HEK293 (cell line): ENCODE data around the gene FDCSP.

Experiments used
- KLF16 ChIP-seq: fragments of 450-650 bp; formaldehyde crosslinking; IDR thresholded peaks from 2 replicates; pipeline ENCODE4 v1.5.1; 2017; ENCODE audit warnings: missing biosample characterization, missing genetic modification characterization
- ZBTB1 ChIP-seq: fragments of 450-650 bp; formaldehyde crosslinking; IDR thresholded peaks from 2 replicates; pipeline ENCODE4 v1.5.1; 2016; ENCODE audit warnings: missing biosample characterization, missing genetic modification characterization
- ZNF121 ChIP-seq: fragments of 450-650 bp; formaldehyde crosslinking; IDR thresholded peaks from 2 replicates; pipeline ENCODE4 v1.5.1; 2016; ENCODE audit warnings: missing biosample characterization, missing genetic modification characterization
- ZNF274 ChIP-seq, 2 experiments: fragments of 200-500 bp in 1 of 2; fragments of 450-650 bp in 1 of 2; sonication (Bioruptor generic) in 1 of 2; formaldehyde crosslinking in 1 of 2; IDR thresholded peaks; 2 replicates each; pipeline versions ENCODE4 v1.5.1 to v1.6.1; 2014 to 2016; ENCODE audit warnings: borderline replicate concordance in 1 of 2, inconsistent platforms in 1 of 2, low read length in 1 of 2, missing biosample characterization in 1 of 2, missing genetic modification characterization in 1 of 2
- ZNF311 ChIP-seq: fragments of 450-650 bp; formaldehyde crosslinking; IDR thresholded peaks from 2 replicates; pipeline ENCODE4 v1.5.1; 2017; ENCODE audit warnings: missing biosample characterization, missing genetic modification characterization, borderline replicate concordance
- ZNF571 ChIP-seq: fragments of 450-650 bp; formaldehyde crosslinking; IDR thresholded peaks from 2 replicates; pipeline ENCODE4 v1.5.0; 2017; ENCODE audit warnings: missing biosample characterization, missing genetic modification characterization
- ZNF701 ChIP-seq: fragments of 450-650 bp; formaldehyde crosslinking; IDR thresholded peaks from 2 replicates; pipeline ENCODE4 v1.5.1; 2016; ENCODE audit warnings: missing biosample characterization, missing genetic modification characterization
- TF ChIP-seq, protein P1 (sequence below): fragments of 450-650 bp; formaldehyde crosslinking; IDR thresholded peaks from 2 replicates; pipeline ENCODE4 v1.5.1; 2016; ENCODE audit warnings: missing biosample characterization, missing genetic modification characterization

DNA sequence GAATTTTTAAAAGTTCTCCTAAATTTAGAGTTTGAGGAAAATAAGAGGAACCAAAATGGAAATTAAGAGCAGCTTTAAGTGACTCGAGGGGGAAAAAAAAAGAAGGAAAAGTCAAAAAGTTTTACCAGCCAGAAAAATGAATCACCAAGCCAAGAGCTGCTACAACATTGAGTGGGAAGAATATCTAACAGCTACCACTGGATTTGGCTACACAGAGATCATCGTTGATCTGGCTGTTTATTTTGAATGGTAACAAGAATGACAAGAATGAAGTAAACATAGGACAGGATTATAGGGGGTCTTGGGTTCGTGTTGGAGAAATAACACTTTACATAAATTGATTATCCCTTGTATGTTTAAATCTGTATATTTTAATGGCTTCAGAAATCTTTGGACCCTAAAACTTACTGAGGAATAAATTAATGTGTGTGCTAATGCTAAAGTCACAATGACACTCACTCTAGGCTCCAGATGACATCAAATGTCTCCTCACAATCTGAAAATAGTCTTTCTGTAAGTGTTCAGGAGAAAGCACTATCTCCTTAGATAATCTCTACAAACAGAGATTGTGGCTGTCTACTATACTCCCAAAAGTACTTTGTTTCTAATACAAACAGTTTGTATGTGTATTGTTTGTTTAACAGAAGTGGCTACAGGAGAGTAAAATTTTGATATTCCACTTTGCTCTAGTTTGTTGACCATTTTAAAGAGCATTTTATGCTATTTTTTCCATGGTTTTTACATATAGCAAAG, 13.4 kb downstream of the FDCSP start:
- TF ChIP-seq, protein P1, sequence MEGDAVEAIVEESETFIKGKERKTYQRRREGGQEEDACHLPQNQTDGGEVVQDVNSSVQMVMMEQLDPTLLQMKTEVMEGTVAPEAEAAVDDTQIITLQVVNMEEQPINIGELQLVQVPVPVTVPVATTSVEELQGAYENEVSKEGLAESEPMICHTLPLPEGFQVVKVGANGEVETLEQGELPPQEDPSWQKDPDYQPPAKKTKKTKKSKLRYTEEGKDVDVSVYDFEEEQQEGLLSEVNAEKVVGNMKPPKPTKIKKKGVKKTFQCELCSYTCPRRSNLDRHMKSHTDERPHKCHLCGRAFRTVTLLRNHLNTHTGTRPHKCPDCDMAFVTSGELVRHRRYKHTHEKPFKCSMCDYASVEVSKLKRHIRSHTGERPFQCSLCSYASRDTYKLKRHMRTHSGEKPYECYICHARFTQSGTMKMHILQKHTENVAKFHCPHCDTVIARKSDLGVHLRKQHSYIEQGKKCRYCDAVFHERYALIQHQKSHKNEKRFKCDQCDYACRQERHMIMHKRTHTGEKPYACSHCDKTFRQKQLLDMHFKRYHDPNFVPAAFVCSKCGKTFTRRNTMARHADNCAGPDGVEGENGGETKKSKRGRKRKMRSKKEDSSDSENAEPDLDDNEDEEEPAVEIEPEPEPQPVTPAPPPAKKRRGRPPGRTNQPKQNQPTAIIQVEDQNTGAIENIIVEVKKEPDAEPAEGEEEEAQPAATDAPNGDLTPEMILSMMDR (tag by site-specific recombination): no peak
- TF ChIP-seq ZBTB1 (tag by site-specific recombination): no peak
- no peak for TF ChIP-seq ZNF311 (tag by site-specific recombination)
- no peak for TF ChIP-seq ZNF571 (tag by site-specific recombination)
- TF ChIP-seq ZNF701 (tag by site-specific recombination): no peak
- no peak for TF ChIP-seq ZNF274 (IDR thresholded peaks at IDR 0.05; ENCODE audit: low read length)
- no peak for TF ChIP-seq ZNF274 (tag by site-specific recombination; IDR thresholded peaks at IDR 0.05; ENCODE audit: borderline replicate concordance)
- TF ChIP-seq ZNF121: no peak
- TF ChIP-seq KLF16 (tag by site-specific recombination): no peak
